NCI-H1930 (cell line): ENCODE data around the gene KIAA0753.

ENCODE experiments used
- DNase-seq, 2 experiments: peaks; one replicate each; lab custom pipeline; 2025; lab: John Stamatoyannopoulos, UW

The KIAA0753 gene

GRCh38 chr17:6640536-6641246, at the start of gene KIAA0753, which contains the start of gene TXNDC17:
TSS of gene KIAA0753 (minus strand) at chr17:6640711. CDS start at chr17:6635103, 5,608 bp downstream.
TSS of gene TXNDC17 (plus strand) at chr17:6641060. CDS start at chr17:6641083, 23 bp downstream.
- DNase-seq = peak; percentile 81 to 84

DNA sequence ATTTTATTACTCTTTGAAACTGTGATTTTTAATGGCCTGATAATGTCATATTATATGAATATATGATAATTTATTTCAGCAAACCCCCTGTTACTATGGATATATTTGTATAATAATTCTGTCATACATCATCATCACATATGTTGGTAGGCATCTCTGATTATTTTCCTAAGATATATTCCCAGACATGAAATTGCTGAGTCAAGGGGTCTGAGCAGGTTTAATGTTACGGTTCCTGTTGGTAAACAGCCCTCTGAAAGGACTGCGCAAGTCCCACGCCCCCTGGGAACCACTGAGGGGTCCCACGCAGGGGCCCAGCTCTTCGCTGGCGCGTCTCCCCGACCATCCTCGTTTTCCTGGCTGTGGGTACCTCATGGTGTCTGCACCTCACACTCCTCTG, 48.4 kb upstream of the KIAA0753 start:
- no peak for DNase-seq

GRCh38 chr17:6686026-6686425, 45.5 kb upstream of the KIAA0753 start:
- no peak for DNase-seq

DNA sequence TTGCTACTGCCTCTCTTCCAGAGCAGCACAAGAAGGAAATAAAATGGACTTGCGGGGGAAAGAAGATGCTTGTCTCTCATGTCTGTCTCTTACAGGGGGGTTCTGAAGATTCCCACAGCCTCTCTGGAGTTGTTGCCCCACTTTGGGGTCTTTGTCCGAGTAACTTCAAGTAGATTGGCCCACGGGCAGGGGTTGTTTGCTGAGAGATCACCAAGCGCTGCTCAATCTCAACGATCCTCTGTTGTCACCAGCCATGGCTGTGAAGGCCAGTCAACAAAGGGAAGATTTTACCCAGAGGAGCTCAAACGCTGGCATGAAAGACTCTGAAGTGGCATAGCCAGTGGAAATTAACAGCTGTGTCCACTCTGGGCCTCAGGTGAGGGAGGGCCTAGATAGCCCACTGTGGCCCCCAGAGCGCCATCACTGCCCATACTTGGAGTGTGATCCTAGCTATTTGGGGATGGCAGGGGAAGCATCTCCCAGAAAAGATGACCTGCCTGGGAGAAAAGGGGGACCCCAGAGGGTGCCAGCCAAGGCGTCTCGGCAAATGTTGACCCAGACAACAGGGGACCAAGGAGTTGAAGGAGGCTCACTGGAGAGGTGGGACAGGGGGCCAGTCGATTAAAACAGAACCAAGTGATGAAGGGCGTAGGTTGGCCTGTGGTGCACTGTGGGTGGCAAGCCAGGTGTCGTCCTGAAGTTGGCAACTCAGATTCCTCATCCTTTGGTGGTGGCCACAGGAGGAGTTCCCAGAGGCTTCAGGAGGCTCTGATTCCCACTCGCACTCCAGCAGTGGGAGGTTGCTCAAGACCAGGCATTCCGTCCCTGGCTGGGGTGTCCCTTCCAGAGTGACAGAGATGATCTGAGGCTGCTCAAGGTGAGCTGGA, 44.6 kb upstream of the KIAA0753 start:
- DNase-seq = no peak

- no peak for DNase-seq
These were observed 43.9 kb upstream of the KIAA0753 start for GRCh38 chr17:6684460-6684783.

DNA sequence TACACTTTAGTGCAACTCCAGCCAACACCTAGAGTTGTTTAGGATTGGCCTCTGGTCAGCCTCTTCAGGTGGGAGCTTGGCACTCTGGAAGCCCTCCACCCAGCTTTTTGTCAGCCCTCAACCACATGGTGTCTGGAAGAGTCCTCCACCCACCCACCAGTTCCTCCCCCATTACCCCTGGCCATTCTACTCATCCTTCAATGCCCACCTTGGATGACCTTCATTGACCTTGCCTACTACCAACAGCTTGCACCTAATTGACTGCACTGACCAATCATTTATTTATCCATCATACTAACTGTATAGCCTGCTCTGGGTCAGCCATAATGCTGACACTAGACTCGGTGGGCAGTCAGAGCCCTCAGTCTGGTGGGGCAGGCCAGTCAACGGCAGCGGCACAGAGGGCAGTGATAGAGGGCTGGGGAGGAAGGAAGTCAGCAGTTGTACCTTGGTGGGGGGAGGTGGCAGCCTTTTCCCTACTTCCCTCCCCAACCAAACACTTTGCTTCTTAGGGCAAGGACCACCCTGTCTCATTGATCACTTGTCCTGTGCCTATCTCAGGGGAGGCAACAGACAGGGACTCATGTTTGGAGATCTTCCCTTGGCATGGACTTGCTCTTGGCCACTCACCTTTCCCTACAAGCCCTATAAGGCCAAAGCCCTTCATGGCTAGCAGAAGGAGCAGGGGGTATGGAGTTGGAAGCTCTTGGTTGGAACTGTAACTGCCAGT, 43.4 kb upstream of the KIAA0753 start:
- DNase-seq = no peak

- no peak for DNase-seq
These were observed 42.7 kb upstream of the KIAA0753 start for GRCh38 chr17:6683081-6683684.

GRCh38 chr17:6682339-6682738, 41.8 kb upstream of the KIAA0753 start:
- DNase-seq = no peak

- no peak for DNase-seq
These were observed 41.2 kb upstream of the KIAA0753 start for GRCh38 chr17:6681671-6682070.

DNA sequence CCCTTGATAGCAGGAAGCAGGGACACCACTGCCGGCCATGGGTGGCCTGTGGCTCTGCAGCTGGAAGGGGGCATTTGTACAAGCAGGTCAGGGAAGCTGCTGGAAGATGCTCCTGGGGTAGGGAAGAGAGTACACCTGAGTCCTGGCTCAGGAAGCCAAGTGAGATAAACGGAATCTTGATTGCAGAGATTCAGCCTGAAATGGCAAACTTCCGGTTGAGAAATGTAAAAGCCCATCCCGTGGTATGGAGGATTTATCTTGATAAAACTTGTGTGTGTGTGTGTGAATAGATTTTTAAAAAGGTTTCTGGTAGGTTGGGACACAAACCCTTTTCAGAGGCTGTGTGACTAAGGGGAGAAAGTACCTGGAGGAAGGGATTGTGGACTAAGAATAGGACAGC, 40.7 kb upstream of the KIAA0753 start:
- no peak for DNase-seq

DNA sequence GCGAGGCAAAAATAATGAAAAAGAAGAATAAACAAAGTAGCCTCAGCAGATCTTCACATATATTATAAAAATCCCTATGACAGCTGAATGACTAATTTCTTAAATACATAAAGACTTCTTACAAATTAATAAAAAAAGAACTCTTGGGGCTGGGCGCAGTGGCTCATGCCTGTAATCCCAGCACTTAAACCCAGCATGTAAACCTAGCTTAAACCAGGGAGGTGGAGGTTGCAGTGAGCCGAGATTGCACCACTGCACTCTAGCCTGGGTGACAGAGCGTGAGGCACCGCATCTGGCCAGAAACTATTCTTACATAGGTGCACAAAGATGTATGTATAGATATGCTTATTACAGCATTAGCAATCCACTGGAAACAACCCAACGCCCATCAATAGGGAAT, 38.7 kb upstream of the KIAA0753 start:
- DNase-seq = no peak

DNA sequence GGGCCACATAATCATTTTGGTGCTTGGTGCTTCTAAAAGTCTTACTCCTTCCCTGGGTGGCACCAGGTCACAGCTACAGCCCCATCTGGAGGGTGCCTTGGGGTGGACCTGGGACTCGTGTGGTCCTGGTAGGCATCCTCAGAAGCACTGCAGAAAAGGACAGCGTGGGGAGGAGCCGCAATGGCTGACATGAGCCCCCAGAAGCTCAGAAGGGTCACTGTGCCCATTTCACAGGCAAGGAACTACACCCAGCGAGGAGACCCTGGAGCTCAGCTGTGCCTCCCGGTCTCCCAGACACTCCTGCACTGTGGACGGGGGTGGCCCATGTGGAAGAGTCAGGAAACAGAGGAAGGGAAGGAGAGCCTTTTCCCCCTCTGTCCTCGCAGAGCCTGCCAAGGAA, 37.4 kb upstream of the KIAA0753 start:
- DNase-seq = no peak

- DNase-seq = no peak
These were observed 36.8 kb upstream of the KIAA0753 start for GRCh38 chr17:6677158-6677831.

DNA sequence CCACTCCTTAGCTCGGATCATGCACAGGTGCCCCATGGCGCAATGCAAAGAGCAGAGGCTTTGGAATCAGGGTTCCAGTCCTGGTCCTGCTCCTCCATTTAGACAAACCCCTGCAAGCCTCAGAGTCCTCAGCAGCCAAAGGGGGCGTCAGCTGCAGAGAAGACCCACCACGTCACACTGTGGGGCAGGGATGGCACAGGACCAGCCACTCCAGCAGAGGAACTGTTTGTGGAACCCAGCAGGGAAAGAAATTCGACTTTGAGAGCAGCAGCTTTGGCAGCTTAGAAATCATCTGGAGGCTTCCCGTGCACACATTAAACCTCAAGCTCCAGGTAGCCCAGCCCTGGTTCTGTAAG, 36.3 kb upstream of the KIAA0753 start:
- DNase-seq = no peak

GRCh38 chr17:6675201-6675825, 34.8 kb upstream of the KIAA0753 start:
- no peak for DNase-seq

GRCh38 chr17:6674586-6674985, 34.1 kb upstream of the KIAA0753 start:
- DNase-seq = no peak

DNA sequence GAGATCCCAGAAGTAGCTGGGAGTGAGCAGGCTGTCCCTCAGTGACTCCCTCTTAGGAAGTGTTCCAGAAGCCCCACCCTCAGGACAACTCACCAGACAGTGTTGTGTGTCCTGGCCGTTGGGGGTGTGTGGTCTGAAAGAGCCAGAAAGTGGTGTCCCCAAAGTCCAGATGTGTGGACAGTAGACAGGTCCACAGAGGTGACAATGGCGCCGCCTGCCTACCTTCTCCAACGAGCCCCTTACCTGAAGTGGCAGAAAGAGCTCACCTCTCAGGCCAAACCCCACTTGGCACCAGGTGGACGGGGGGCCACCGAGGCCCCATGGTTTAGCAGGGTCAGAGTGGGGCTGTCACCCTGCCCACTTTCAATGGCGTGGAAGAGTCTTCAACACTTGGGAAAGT, 30.9 kb upstream of the KIAA0753 start:
- DNase-seq = no peak

DNA sequence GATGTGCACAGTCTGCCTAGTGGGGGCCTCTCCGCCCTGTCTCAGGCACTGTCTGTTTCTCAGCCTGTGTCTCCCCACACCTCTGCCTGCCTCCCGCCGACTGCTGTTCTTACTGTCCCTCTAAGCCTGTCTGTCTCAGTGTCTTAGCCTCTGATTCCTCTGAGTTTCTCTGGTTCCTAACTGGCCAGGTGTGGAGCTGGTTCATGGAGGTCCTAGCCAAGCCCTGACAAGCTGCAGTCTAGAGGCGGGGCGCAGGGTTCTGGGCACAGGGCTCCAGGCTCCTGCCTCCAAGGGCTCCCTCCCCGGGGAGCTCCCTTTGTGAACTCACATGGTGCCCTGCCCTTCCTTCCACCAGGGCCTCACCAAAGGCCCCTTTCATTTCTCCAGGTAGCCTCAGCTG, 30.5 kb upstream of the KIAA0753 start:
- DNase-seq = no peak

DNA sequence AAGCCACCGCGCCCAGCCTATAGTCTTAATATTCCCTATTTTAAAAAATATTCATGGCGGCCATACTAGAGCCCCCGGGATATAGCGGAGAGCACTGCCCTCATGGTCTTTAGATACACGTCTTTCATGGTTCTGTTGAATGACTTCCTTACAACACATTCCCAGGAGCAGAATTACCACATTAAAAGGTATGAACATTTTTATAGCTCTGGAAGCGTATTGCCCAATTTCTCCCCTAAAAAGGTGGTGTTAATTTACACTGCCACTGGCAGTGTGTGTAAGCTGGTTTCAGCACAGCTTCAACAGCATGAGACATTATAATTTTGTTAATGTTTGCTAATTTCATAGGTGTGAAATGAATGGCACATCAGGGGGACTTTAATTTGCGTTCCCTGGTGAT, 30.1 kb upstream of the KIAA0753 start:
- no peak for DNase-seq

GRCh38 chr17:6669479-6670212, 29.1 kb upstream of the KIAA0753 start:
- no peak for DNase-seq
